ENCODE measurements around the gene KCNJ9. TPM values are rescaled to one million over a fixed set of nuclear protein-coding genes. Genes with fewer than 3 reads are reported as not detected.

KCNJ9 gene
- polyA plus RNA-seq, 1 donor: 0.36 TPM

- H3K4me3 ChIP-seq (ENCODE audit: low read length): no peak overlapping the region
- H3K27ac ChIP-seq (ENCODE audit: low read length): peak overlapping the region; percentile 22
- peak; percentile 52 to 60 for DNase-seq
- peaks cover 27% of the 10 kb centered on the region for H3K36me3 ChIP-seq (ENCODE audit: control insufficient read depth, insufficient read depth, low read length)
- WGBS (ENCODE audit: insufficient coverage, low lambda C conversion rate): 80% methylated on average over 1 of the region's 4 CpGs
- peaks cover 42% of the 10 kb centered on the region for H3K4me1 ChIP-seq (ENCODE audit: control insufficient read depth, insufficient read depth, low read length)
- H3K9me3 ChIP-seq (ENCODE audit: control insufficient read depth, low read depth, low read length): no peaks in the 10 kb centered on the region
- H3K27me3 ChIP-seq (ENCODE audit: control insufficient read depth, insufficient read depth, low read length): no peaks in the 10 kb centered on the region
Measured at GRCh38 chr1:160096274-160097116, 15.2 kb downstream of the KCNJ9 start.

- Histone ChIP-seq H3K9me3 (ENCODE audit: control insufficient read depth, low read depth, low read length) (no peaks in the 10 kb centered on the region), H3K36me3 (ENCODE audit: control insufficient read depth, insufficient read depth, low read length) (peaks cover 18% of the 10 kb centered on the region), H3K4me1 (ENCODE audit: control insufficient read depth, insufficient read depth, low read length) (peaks cover 45% of the 10 kb centered on the region), H3K4me3 (ENCODE audit: low read length) (peak overlapping the region; percentile 60), H3K27ac (ENCODE audit: low read length) (peak overlapping the region; percentile 82), H3K27me3 (ENCODE audit: control insufficient read depth, insufficient read depth, low read length) (no peaks in the 10 kb centered on the region)
- no CpG with 5 or more reads among the region's 5 CpGs for WGBS (ENCODE audit: insufficient coverage, low lambda C conversion rate)
- peak in 1 of 2 donors; percentile 33 for DNase-seq
Measured at GRCh38 chr1:160097151-160097910, 16.0 kb downstream of the KCNJ9 start.

- DNase-seq: peak; percentile 83 to 90
- Histone ChIP-seq H3K4me1 (ENCODE audit: control insufficient read depth, insufficient read depth, low read length) (peaks cover 51% of the 10 kb centered on the region), H3K36me3 (ENCODE audit: control insufficient read depth, insufficient read depth, low read length) (peaks cover 10% of the 10 kb centered on the region), H3K27me3 (ENCODE audit: control insufficient read depth, insufficient read depth, low read length) (no peaks in the 10 kb centered on the region), H3K27ac (ENCODE audit: low read length) (peak within 1 kb of the TSS; percentile 83), H3K9me3 (ENCODE audit: control insufficient read depth, low read depth, low read length) (no peaks in the 10 kb centered on the region), H3K4me3 (ENCODE audit: low read length) (peak within 1 kb of the TSS; percentile 60)
- 0% methylated on average over 2 of the region's 64 CpGs for WGBS (ENCODE audit: insufficient coverage, low lambda C conversion rate)
Measured at GRCh38 chr1:160097911-160098851, 16.8 kb downstream of the KCNJ9 start, which contains the start of gene IGSF8. Gene IGSF8 (minus strand): TSS chr1:160098619. CDS start chr1:160098472, 147 bp downstream.

- H3K36me3 ChIP-seq (ENCODE audit: control insufficient read depth, insufficient read depth, low read length): peaks cover 3% of the 10 kb centered on the region
- no peaks in the 10 kb centered on the region for H3K27me3 ChIP-seq (ENCODE audit: control insufficient read depth, insufficient read depth, low read length)
- H3K4me3 ChIP-seq (ENCODE audit: low read length): peak overlapping the region; percentile 48
- H3K27ac ChIP-seq (ENCODE audit: low read length): peak overlapping the region; percentile 83
- DNase-seq: peak; percentile 94 to 95
- H3K4me1 ChIP-seq (ENCODE audit: control insufficient read depth, insufficient read depth, low read length): peaks cover 48% of the 10 kb centered on the region
- no CpG with 5 or more reads among the region's 40 CpGs for WGBS (ENCODE audit: insufficient coverage, low lambda C conversion rate)
- no peaks in the 10 kb centered on the region for H3K9me3 ChIP-seq (ENCODE audit: control insufficient read depth, low read depth, low read length)
Measured at GRCh38 chr1:160098852-160099561, 17.7 kb downstream of the KCNJ9 start.

- Histone ChIP-seq H3K4me1 (ENCODE audit: control insufficient read depth, insufficient read depth, low read length) (peaks cover 42% of the 10 kb centered on the region), H3K27ac (ENCODE audit: low read length) (peak overlapping the region; percentile 83), H3K4me3 (ENCODE audit: low read length) (no peak overlapping the region), H3K27me3 (ENCODE audit: control insufficient read depth, insufficient read depth, low read length) (no peaks in the 10 kb centered on the region), H3K36me3 (ENCODE audit: control insufficient read depth, insufficient read depth, low read length) (peaks cover 1% of the 10 kb centered on the region), H3K9me3 (ENCODE audit: control insufficient read depth, low read depth, low read length) (no peaks in the 10 kb centered on the region)
- DNase-seq: no peak
- no CpG with 5 or more reads among the region's 2 CpGs for WGBS (ENCODE audit: insufficient coverage, low lambda C conversion rate)
Measured at GRCh38 chr1:160099716-160100375, 18.5 kb downstream of the KCNJ9 start.

- no peaks in the 10 kb centered on the region for H3K36me3 ChIP-seq (ENCODE audit: control insufficient read depth, insufficient read depth, low read length)
- DNase-seq: peak; percentile 73 to 74
- H3K27me3 ChIP-seq (ENCODE audit: control insufficient read depth, insufficient read depth, low read length): no peaks in the 10 kb centered on the region
- no peak overlapping the region for H3K4me3 ChIP-seq (ENCODE audit: low read length)
- 0% methylated on average over 1 of the region's 13 CpGs for WGBS (ENCODE audit: insufficient coverage, low lambda C conversion rate)
- H3K4me1 ChIP-seq (ENCODE audit: control insufficient read depth, insufficient read depth, low read length): peaks cover 32% of the 10 kb centered on the region
- no peaks in the 10 kb centered on the region for H3K9me3 ChIP-seq (ENCODE audit: control insufficient read depth, low read depth, low read length)
- H3K27ac ChIP-seq (ENCODE audit: low read length): no peak overlapping the region
Measured at GRCh38 chr1:160101037-160101716, 19.8 kb downstream of the KCNJ9 start.

GRCh38 chr1:160101717-160102522 is 20.6 kb downstream of the KCNJ9 start:
- peak in 1 of 2 donors; percentile 22 for DNase-seq
- Histone ChIP-seq H3K27ac (ENCODE audit: low read length) (peak overlapping the region; percentile 29), H3K9me3 (ENCODE audit: control insufficient read depth, low read depth, low read length) (no peaks in the 10 kb centered on the region), H3K4me1 (ENCODE audit: control insufficient read depth, insufficient read depth, low read length) (peaks cover 27% of the 10 kb centered on the region), H3K36me3 (ENCODE audit: control insufficient read depth, insufficient read depth, low read length) (no peaks in the 10 kb centered on the region), H3K4me3 (ENCODE audit: low read length) (no peak overlapping the region), H3K27me3 (ENCODE audit: control insufficient read depth, insufficient read depth, low read length) (no peaks in the 10 kb centered on the region)
- no CpG with 5 or more reads among the region's 9 CpGs for WGBS (ENCODE audit: insufficient coverage, low lambda C conversion rate)

- H3K4me3 ChIP-seq (ENCODE audit: low read length): no peak overlapping the region
- H3K9me3 ChIP-seq (ENCODE audit: control insufficient read depth, low read depth, low read length): no peaks in the 10 kb centered on the region
- H3K4me1 ChIP-seq (ENCODE audit: control insufficient read depth, insufficient read depth, low read length): peaks cover 18% of the 10 kb centered on the region
- no peak overlapping the region for H3K27ac ChIP-seq (ENCODE audit: low read length)
- H3K27me3 ChIP-seq (ENCODE audit: control insufficient read depth, insufficient read depth, low read length): no peaks in the 10 kb centered on the region
- no peak for DNase-seq
- no CpG with 5 or more reads among the region's 6 CpGs for WGBS (ENCODE audit: insufficient coverage, low lambda C conversion rate)
- H3K36me3 ChIP-seq (ENCODE audit: control insufficient read depth, insufficient read depth, low read length): no peaks in the 10 kb centered on the region
Measured at GRCh38 chr1:160103658-160104408, 22.5 kb downstream of the KCNJ9 start.

Data from large intestine (tissue), 3 donors.